GM18505 (cell line): ENCODE data around the gene TRRAP.

Experiments
- ATAC-seq: cut with Tn5 transposase; IDR thresholded peaks from one replicate; pipeline ENCODE4 v1.9.1; 2021; ENCODE audit not compliant: unreplicated experiment
- POLR2A ChIP-seq: IDR thresholded peaks from 4 replicates; pipeline ENCODE4 v1.6.1; 2011; ENCODE audit warnings: borderline replicate concordance; ENCODE audit not compliant: insufficient read depth, insufficient read length; ENCODE audit errors: extremely low read depth

Gene TRRAP

GRCh38 chr7:99050971-99051370, 172.6 kb downstream of the TRRAP start:
- TF ChIP-seq POLR2A: no peak
- ATAC-seq: no peak

- TF ChIP-seq POLR2A: no peak
- no peak for ATAC-seq
Observed at GRCh38 chr7:99054781-99055180, 176.4 kb downstream of the TRRAP start.

- TF ChIP-seq POLR2A: no peak
- ATAC-seq: no peak
Observed at GRCh38 chr7:99061001-99061776, 182.9 kb downstream of the TRRAP start.
